Activated CD4-positive, alpha-beta T cell treated with anti-CD3 and anti-CD28 coated beads for 4 hours (primary cell): ENCODE data around the gene HDAC7.
"Not testable (repeated sequence)": the region's sequence is repeated elsewhere in the genome, so short reads cannot be mapped to it uniquely, and the experiment has no call there.

Experiments
- DNase-seq, 2 donors: peaks; one replicate each; pipeline ENCODE4 v3.0.0-alpha.2; 2020

HDAC7 gene

DNA sequence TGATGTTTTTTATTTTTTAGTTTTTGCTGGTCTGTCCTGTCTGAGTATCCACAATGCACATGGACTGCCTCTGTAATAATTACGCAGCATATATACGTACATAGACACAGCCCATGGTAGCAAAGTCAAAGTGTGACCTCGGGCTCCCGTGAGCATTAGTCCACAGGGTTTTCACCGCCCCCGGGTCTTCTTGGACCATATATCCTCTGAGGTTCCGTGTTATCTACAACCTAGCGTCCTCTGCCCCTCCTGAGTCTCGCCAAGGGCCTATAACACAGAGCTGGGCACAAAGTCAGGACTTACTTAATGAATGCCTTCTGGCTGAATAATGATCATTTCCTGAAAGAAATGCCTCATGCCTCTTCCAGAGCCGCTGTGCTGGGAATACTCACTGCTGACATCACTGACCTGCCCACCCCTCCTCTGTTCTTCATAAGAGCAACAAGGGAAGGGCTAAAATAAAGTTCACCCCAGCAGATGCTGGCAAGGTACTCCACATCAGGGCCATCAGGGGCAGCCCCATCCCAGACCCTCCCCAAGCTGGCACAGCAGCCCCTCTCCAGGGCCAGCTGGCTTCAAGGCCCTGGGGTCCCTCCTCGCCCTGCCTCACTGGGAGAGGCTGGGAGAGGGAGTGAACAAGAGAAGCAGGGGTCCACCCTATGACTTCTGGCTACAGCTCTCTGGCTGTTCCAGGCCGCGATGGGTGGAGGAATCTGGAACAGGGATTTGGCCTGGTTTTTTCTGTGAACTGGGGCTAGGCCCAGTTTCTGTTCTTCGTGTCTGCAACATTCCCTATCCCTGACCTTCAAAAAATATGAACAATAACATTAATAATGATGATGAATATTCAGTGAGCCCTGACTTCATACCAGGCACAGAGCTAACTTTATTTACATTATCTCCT is 7.9 kb downstream of the HDAC7 start:
- no peak for DNase-seq

DNA sequence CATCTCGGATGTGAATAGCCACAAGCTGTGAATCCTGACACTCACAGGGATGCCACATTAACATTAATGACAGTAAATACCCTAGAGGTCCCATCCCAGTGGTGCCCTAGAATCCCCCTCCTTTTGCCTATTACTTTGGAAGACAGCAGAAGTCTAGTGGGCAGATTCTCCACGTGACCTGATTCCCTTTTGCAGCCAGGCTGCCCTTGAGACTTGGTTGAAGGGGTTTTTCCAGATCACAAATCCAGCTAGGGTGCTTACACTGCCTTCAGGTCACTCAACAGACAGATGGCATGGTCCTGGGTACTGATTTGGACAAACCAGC is 8.7 kb downstream of the HDAC7 start:
- DNase-seq, result no peak

DNA sequence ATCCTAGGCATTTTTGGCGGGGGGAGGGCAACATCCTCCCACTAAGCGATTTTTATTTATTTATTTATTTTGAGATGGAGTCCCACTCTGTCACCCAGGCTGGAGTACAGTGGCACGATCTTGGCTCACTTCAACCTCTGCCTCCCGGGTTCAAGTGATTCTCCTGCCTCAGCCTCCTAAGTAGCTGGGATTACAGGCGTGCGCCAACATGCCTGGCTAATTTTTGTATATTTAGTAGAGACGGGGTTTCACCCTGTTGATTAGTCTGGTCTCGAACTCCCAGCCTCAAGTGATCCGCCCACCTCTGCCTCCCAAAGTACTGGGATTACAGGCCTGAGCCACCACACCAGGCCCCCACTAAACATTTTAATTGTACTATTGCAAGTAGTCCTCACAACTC is 10.2 kb downstream of the HDAC7 start:
- DNase-seq, result not testable (repeated sequence)

DNA sequence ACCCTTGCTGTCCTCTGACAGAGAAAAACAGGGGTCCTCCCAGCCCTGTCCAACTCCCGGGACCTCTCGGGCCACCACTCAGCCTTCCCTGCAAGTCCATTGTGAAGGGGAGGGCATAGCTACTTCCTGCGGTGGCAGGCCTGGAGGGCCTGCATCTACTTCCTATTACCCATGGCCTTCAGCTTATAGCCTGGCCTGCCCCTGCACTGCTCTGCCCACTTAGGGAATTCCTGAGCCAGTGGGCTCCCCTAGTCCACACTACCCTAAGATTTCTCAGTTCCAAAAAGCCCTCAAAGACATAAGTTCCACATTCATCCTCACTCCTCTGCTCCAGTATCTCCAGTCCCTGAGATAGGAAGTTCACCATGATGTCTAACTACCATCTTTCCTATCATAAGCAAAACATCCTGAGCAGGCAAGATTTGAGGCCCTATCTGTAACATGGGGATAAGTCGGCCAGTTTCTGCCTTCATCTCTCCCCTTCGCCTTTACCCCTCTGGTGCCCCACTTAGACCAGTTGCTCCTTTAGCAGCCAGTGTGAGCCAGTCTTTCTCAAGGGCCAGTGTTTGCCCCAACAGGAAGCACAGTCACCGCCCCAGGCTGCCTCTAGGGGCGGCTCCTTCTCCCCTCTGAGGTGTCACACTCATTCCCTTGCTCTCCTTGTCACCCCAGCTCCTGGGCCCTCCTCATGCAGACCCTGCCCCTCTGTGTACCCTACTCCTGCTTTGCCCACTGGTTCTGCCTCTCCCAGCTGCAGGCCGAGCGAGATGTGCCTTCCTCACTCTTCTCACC is 10.9 kb downstream of the HDAC7 start:
- DNase-seq, result peak; percentile 39 to 46

DNA sequence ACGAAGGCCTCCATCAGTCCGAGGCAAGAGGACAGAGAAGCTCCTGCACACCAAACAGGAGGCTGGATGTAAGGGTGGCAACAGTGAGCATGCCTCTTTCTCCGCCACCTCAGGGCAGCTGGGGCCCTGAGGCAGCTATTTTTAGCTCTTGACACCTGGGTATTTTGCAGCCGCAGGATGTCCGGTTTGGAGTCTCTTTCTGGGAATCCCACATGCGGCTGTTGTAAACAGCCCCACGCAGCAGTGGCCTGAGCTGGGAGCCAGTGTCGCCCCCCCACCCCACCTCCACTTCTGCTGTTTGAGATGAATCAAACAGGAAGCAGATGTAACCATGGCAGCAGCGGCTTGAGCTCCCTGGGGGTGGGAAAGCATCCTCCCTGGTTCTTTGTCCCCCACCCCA is 11.7 kb downstream of the HDAC7 start:
- DNase-seq, result peak; percentile 76 to 79

DNA sequence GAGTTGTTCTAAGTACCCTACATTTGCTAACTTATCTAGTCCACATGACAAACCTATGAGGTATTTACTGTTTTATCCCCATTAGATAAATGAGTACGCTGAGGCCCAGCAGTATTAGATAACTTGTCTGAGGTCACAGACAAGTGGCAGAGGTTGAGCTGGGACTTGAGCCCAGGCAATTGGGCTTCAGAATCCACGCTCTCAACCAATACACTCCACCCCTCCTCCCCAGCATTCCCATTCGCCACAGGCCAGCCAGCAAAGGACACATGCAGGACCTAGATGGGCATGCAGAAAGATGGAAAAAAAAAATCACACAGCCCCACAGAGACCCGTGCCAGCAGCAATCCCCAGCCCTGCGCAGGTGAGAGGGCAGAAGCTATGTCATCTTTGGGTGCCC is 12.4 kb downstream of the HDAC7 start:
- DNase-seq, result no peak

DNA sequence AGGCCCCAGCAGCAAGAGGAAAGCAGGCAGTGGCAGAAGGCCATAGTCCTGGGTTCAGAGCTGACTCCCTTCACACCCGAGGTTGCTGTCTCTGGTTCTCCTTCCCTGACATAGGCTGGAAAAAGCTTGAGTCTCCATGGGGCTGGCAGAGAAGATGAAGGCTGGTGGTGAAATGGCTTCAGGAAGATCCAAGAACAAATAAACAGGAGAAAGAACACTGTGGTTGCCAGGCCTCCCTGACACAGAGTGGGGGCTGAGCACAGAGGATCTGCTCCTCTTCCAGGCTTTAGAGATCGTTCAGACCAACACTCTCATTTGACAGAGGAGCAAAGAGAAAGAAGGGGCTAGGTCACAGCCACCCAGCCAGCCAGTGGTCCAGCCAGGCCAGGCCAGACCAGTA is 14.3 kb downstream of the HDAC7 start:
- no peak for DNase-seq

DNA sequence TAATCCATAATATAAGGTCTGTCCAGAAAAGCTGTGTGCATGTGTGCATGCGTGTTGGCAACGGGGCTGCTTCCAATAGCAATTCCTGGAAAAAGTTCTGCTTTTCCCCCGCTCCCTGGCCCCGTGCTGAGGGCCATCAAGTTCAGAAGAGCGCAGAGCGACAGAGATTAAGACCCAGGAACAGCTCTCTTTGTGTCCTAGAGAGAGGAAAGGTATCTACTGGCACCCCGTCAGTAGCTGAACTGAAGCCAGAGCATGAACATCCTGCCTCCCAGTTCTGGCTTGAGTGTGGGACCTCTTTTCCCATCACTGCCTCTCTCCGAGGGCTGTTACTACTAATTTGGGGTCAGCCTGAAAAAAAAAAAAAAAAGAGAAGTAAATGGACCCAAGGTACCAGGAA is 15.5 kb downstream of the HDAC7 start:
- DNase-seq, result no peak

DNA sequence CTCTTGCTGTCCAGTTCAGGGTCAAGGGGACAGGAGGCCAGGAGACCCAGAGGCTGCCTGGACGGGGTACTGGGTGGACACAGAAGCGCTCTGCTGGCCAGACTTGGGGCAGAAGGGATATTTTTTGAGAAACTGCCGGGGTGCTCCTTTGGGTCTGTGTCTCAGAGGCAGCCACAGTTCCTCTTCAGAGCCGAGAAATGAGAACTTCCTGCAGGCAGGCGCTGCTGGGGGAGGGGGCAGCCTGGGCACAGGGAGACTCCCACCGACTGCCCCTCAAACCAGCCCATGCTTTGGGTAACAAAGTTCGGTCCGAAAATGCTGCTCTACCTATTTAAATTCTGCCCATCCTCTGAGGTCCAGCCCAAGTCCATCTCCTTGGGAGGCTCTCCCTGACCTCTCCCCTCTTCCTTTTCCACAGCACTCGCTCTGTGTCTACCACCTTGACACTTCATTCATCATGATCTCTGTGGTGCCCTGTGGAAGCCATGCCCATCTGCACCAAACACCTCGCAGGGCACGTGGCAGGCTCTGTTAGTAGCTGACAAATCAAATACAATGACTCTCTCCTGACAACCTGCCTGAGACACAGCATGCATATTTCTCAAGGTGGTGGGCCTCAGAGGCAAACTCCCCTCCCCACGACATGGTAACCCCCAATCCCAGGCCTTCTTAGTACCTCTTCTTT is 16.4 kb downstream of the HDAC7 start:
- no peak for DNase-seq

DNA sequence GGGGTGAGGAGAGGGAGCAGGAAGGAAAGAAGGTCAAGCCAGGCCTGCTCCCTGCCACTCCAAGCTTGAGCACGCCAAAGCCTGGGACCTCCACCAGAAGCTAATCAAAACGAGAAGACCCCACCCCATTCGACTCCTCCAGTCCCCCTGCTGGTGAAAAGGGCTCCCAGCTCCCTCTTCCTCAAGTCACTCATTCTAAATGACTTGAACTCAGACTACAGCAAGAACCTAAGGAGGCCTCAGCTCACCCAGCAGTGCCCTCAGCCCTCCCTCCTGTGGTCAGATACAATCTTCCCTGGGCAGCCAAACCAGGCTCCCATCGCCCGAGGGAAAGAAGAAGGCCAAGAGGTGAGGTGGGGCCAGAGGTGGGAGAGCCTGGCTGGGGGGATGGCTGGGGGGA is 17.4 kb downstream of the HDAC7 start:
- no peak for DNase-seq

DNA sequence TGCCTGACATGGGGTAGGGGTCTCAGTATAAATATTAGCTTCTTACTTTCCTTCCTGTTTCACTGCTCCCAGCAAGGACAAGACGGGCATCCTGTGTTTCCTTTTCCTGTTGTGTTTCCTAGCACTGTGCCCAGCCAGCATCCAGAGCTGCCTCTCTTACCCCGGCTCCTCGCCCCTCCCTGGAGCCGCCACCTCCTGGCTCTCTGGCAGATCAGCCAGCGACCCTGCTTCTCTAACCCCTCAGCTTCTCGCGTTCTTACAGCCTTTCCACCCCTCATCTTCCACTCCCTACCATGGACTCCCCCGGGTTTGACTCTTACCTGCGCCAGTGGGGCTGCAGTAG is 17.8 kb downstream of the HDAC7 start:
- no peak for DNase-seq

DNA sequence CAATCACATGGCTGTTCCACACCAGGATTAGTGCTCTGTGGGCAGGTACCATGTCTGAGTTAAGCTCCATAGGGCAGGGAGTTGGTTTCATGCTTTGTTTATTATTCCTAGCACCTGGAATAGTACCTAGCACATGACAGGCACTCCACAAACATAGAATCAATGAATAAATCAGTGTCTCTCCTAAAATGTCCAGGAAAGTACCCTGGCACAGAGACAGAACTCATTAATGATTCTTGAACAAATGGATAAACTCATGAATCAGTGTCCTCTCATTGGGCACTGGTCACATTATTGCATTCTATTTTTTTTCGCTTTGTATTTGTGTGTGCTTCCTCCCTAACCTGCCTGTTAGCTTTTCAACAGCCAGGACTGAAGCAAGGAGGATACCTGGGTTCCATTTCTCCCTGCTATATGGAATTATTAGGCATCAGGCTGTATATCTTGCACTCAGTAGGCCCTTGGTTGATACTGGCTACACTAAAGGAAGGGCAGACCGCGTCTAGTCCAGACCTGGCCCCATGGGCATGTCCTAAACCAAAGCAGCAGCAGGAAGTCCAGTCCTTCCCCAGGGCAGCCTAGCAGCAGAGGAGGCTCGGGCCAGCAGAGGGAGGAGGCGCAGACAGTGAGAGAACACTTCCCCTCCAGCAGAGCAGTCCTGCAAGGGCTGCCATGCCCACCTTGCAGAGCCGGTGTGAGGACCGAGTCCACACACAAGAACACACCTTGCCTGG is 18.4 kb downstream of the HDAC7 start:
- DNase-seq, result no peak

DNA sequence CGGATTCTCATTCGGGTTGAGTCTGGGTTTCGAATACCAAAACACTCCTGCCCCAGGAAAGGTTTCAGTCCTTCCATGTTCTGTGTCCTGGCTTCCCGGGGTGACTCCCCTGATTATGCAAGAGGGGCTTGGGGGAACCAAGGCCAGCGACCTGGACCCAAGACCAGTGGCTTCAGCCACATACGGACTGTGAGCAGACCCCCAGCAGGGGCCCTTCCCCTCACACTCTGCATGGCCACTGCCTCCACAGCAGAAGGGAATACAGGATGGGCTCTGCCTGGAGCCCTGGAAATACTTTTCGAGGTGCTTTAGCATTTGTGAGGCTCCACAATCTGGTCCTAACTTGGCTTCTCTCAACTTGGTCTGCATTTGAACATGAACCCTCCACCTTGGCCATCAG is 19.1 kb downstream of the HDAC7 start:
- DNase-seq, result no peak

DNA sequence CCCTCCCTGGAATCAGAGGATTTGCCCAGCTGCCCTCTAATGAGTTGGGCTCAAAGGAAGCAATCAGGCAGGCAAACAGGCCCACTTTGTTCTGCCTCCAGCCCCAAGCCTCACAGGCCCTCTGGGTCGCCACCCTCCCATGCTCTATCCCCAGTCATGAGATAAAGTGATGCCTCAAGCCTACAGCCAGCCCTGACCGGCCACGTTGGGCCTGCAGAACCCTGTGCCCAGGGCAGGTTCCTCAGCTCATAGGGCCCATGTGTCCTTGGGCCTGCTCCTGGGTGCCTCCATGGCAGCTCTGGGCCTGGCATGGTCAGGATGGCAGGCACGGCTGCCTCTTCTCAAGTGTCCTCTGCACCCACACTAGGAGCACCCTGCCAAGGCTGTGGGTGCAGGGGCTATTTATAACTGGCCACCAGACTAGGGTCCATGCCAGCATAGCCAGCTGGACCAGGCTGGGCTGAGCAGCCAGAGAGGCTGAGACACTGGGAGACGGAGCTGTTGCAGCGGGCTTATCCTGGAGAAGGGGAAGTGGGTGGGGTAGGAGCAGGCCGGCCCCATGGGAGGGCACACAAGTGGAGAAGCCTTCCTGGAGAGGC is 20.2 kb downstream of the HDAC7 start:
- no peak for DNase-seq

DNA sequence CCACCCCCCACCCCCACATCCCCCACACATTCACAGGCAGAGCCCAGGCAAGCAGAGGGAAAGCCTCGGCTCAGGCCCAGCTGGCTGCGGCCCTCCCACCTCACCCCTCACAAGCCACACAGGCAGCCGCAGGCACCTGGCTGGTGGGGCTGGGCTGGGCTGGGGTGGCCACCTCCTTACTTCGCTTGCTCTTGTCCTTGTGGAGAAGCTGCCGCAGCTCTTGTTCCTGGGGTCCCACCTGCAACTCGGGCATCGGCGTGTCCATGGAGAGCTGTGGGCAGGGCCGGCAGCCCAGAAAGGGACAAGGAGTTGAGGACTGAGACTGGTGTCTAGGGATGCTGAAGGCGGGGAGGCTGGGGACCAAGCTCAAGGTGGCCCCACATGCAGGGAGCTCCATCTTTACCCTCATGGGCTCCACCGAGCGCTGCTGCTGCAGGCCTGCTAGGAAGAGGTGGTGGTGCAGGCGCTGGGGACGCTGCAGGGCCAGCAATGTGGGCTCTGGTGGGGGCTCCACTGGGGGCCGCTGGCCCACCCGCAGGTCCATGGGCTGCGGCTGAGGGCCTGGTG is 21.2 kb downstream of the HDAC7 start:
- DNase-seq, result no peak

DNA sequence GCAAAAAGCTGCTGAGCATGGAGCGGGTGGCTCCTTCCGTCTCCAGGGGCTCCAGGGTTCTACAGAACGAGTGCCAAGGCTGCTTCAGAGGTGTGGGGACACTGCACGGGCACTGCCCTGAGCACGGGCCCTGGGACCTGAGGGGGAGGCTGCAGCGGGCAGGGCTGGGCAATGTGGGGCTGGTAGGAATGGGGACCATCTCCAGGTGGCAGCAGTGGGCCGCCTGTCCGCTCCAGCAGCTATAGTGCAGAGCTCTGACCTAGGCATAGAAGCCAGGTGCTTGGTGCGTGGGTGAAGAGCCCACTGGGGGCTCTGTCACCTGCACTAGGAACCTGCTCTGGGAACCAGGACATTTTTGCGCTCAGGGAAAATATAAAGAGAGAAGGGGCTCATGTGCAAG is 22.3 kb downstream of the HDAC7 start:
- DNase-seq, result peak in 1 of 2 donors; percentile 25

DNA sequence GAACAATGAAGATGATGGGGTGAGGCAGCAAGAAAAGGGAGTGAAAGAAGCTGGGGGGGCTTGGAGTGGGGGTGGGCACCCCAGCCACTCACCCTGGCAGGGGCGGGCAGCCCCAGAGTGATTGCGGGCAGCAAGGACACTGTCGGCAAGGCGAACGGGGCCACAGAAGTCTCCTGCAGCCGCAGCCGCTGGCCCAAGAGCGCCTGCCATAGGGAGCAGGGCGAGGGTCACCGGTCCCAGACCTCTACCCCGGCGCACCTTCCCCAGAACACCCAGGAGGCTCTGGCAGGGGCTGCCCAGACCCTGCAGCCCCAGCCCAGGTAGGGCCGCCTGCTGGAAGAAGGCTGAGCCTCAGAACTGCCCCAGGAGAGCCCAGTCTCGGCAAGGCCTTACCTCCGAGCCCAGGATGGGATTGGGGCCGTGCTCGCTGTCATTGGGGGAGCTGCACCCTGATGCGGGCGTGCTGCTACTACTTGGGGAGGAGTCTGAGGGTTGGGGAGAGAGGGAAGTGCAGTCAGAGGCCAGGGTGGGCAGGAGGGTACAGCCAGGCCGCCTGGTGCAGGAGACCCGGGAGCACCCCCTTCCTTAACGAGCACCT is 23.8 kb downstream of the HDAC7 start:
- no peak for DNase-seq

DNA sequence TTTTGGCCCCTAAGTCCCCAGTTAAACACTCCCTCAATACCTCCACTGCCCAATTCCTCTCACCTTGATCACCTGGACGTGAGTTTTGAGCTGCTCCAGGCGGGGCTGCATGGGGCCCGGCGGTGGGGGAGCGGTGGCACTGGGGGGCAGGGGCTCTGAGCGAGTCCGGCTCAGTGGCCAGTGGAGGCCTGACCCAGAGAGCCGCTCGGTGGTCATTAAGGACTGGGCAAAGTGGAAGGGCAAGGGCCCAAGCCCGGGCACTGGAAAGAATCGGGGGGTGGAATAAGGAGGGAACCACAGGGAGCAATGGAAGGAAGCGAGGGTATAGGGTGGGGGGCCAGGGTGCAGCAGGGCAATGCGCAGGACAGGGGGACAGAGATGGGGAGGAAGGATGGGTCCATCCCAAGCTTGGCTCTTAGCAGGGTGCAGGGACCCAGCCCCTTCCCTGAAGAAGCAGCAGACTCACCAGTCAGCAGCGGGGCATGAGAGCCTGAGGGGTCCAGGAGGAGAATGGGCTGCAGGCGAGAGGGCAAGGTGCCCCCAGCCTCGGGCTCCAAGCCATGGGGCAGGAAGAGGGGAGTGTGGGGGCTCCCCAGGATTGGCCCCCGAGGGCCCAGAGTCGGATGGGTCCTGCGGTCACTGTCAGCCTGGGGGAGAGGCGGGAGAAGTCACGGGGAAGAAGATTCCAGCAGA is 24.4 kb downstream of the HDAC7 start:
- no peak for DNase-seq

DNA sequence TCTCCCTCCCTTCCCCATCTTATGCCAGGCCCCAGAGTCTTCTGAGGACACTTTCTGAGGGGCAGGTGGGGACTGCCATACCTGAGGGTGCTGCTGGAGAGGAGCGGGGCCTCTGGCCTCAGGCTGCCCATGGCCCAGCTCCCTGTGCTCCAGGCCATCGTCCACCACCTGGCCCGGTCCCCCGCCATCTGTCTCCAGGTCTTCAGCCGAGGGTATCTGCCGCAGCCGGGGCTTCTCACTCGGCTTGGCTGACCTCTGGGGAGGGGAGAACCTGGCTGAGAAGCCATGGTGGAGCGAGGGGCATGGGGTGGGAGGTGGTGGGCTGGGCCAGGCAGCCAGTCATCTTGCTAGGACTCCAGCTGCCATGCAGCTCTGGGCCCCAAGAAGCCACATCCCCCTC is 25.0 kb downstream of the HDAC7 start:
- no peak for DNase-seq

DNA sequence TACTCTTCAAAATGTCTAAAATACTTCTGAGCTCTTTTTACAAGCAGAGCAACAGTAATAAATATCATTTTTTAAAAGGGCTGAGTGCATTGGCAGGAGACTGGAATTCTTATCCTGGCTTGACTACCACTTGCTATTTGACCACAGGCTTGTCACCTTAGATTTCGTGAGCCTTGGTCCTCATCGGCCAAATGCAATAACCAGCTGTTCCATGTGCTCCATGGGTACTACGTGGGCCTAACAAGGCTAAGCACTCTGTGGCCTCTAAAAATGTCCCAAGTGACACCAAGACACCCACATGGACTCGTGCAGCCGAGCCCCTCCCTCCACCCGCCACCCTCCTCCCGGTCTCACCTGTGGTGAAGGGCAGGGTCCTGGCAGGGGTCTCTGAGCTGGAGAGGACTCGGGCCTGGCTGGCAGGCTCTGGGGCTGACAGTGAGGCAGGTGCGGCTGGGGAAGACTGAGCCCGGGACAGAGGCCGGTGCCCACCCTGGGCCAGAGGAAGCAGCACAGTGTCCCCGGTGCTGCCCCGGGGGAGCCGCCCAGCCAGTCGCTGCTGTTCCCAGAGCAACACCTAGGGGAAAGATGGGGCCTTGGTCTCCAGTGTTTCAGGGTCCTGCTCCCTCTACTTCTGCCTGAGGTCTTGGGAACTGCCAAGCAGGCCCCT is 26.6 kb downstream of the HDAC7 start:
- no peak for DNase-seq

DNA sequence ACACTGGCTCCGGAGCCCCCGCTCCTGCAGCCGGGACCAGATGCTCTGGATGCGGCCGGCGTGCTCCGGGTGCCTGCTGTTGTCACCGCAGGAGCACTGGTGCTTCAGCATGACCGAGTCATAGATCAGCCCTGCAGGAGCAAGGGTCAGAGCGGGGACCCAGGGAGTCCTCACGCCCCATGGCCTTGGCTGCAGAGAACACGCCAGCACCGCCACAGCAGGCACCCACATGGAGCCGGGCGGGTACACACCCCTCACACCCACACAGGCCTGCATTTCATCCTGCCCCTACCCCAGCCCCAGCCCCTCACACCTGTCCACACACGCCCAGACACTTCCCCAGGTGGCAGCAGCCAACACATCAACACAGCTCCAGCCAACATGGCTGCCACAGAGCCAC is 27.8 kb downstream of the HDAC7 start:
- DNase-seq, result no peak
